NCI-H510A treated with DMSO at 0.1 percent for 48 hours (cell line): ENCODE measurements around the gene SSX4B.
"Not testable (repeated sequence)": the region's sequence is repeated elsewhere in the genome, so short reads cannot be mapped to it uniquely, and the experiment has no call there.

Experiments
- DNase-seq: peaks from one replicate; lab custom pipeline; 2025; lab: John Stamatoyannopoulos, UW

SSX4B gene

GRCh38 chrX:48411860-48412259 is at the start of gene SSX4B:
Gene SSX4B (minus strand): TSS chrX:48411960. CDS start chrX:48411372, 588 bp downstream.
- DNase-seq, result not testable (repeated sequence)

DNA sequence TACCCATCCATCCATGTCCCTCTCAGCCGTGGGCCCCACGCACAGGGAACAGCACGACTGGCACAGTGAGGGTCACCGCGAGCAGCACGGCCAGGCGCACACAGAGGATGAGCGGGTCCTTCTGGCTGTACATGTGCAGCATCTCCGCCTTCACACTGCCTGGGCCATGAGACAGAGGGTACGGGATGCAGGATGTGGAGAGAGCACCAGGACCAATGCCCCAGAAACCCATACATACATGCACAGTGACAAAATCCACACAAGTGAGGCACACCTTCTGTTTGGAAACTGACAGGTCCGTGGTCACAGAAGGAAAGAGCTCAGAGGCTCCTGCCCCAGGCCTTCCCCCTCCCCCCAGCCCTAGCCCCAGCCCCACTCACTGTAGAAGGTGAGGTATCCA is 48.8 kb upstream of the SSX4B start:
- no peak for DNase-seq

- no peak for DNase-seq
Measured at GRCh38 chrX:48460031-48460430, 48.3 kb upstream of the SSX4B start.

DNA sequence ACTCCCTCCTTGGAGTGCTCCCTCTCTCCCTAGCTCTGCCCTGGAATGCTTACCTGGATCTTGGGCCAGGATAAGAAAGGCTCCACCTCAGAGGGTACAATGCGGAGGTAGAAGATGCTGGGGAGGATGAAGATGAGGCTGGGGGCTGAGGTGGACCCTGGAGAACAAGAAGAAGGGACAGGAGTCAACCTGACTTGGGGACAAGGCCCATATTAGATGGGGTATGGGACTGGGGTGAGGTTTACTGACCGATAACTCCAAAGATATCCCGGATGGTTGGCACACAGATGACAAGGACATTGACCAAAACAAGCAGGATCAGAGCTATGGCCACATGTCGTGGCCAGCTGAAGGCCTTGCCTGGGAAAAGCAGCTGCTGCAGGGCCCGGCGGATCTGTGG is 47.7 kb upstream of the SSX4B start:
- DNase-seq, result no peak

GRCh38 chrX:48458711-48459110 is 47.0 kb upstream of the SSX4B start:
- DNase-seq, result no peak

DNA sequence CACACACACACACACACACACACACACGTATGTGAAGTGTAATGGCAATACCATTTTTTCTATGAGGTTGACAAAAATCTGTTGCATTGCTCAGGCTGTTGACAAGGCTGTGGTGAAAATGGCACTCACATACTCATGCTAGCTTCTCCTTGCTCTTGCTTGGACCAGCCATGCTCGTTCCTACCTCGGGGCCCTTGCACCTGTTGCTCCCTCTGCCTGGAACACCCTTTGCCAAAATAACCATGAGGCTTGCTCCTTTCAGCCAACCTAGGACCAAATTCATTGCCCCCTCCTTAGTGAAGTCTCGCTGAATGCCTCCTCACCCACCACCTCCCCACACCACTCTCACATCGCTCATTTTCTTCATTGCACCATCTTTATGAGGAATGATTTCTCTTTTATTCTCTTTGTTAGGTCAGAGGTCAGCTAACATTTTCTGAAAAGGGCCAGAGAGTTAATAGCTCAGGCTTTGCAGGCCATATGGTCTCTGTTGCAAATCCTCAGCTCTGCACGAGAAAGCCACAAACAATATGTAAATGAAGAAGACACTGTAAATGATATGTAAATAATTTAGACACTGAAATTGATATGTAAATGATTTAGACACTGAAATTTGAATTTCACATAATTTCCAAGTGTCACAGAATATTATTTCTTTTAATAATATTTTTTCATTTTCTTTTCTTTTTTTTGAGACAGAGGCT is 45.0 kb upstream of the SSX4B start:
- DNase-seq, result no peak

DNA sequence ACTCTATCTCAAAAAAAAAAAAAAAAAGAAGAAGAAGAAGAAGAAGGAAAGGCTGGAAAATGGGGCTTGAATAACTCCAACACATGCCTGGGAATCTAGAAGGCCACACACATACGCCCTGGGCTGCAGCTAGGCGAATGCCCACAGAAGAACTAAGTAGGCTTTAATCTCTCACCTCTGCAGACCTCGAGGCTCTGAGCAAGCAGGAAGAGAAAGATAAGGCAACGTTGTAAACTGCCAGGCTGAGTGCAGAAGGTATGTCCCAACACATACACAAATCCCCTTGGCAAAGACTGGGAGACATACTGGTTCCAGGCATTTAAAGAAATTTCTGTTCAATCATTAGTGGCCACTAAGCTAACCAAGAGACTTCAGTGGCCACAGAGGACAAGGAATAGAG is 39.9 kb upstream of the SSX4B start:
- DNase-seq, result no peak

- DNase-seq, result no peak
Measured at GRCh38 chrX:48450076-48450475, 38.3 kb upstream of the SSX4B start.

- DNase-seq, result not testable (repeated sequence)
Measured at GRCh38 chrX:48447201-48447600, 35.4 kb upstream of the SSX4B start.

- not testable (repeated sequence) for DNase-seq
Measured at GRCh38 chrX:48433713-48434112, 22.0 kb upstream of the SSX4B start.

DNA sequence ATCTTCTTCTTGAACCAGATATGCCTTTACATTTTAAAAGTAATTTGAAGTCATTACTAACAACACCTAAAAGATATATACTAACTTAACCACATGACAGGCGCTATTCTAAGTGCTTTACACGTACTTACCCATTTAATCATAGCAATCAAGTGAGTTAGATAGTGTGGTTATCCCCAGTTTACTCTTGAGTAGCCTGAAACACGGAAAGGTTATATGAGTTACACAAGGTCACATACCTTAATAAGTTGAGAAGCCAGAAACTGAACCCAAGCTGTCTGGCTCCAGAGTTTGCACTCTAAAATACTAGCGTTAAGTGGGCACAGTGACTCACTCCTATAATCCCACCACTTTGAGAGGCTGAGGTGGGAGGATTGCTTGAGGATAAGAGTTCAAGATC is 18.4 kb upstream of the SSX4B start:
- not testable (repeated sequence) for DNase-seq

DNA sequence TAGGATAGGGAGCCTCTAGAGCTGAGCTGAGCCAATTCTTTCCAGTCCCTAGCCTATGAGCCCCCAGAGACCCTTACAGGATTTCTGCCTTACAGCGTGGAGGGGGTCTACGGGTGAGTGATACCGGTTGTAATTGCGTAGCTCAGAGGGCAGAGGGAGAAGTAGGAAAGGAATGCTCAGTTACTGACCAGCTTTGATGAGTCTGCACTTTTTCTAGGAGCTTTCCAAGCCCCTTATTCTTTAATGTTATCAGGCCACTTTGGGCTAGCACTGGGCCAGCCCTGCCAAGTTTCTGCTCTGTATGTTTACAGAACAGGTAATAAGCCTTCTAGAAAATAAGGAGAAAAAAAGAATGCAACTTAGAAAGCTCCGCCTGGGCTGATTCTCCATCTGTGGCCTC is 17.8 kb upstream of the SSX4B start:
- not testable (repeated sequence) for DNase-seq

DNA sequence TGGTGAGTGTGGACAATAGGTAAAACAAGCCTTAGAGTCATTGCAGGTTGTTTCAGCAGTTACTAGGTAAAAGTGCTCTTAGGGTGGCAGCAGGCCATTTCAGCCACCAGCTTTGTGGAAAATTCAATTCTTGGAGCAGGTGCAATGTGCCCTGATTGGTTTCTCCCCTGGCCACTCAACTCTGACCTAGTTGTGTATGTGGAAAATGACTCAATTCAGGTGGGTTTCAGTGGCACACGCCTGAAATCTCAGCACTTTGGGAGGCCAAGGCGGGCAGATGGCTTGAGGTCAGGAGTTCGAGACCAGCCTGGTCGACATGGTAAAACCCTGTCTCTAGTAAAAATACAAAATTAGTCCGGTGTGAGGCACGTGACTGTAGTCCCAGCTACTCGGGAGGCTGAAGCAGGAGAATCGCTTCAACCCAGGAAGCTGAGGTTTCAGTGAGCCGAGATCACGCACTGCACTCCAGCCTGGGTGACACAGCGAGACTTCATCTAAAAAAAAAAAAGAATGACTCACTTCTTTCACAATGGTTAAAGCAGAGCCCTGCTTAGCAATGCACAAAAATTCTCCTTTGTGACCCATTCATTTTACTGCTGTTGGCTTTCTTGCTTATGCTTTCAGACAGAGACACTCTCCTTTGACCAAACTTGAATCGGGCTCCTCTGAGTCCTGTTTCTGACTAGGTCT is 15.4 kb upstream of the SSX4B start:
- DNase-seq, result not testable (repeated sequence)

DNA sequence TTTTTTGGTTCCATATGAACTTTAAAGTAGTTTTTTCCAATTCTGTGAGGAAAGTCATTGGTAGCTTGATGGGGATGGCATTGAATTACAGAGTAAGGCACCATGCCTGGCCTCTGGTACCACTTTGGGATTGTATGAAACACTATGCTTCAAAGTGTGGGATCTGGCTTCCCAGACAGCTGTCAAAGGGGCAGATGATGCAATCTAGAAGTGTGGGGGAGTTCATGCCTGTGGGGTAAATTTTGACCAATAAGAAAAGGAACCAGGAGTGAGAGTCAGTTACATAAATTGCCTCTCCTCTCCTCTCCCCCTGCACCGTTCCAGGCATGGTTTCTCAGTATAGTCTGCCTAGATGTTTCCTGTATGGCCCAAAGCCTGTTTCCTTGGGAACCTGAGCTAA is 13.9 kb downstream of the SSX4B start:
- not testable (repeated sequence) for DNase-seq

GRCh38 chrX:48396931-48397330 is 14.8 kb downstream of the SSX4B start:
- not testable (repeated sequence) for DNase-seq

- DNase-seq, result not testable (repeated sequence)
Measured at GRCh38 chrX:48383239-48383638, 28.5 kb downstream of the SSX4B start, which contains the start of gene SSX4. Gene SSX4 (plus strand): TSS chrX:48383539. CDS start chrX:48384054, 515 bp downstream.

DNA sequence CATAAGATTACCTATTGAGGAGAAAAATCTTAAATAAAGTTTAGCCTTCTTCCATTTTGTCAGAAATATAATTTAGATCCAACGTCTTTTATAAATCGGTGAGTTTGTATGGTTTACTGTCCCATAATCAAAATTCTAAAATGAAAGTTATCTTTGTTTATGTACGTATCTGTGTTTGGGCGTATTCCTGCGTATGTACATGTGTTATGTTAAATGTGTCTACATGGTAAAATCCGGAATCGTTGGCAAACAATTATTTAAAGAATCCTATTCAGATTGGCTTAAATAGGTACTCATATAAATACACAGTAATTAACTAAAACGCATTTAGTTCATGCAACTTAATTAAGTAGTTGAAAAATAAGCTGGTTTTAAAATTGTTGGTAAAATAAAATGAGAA is 41.4 kb downstream of the SSX4B start:
- DNase-seq, result not testable (repeated sequence)

- DNase-seq, result not testable (repeated sequence)
Measured at GRCh38 chrX:48367717-48368408, 43.9 kb downstream of the SSX4B start.

DNA sequence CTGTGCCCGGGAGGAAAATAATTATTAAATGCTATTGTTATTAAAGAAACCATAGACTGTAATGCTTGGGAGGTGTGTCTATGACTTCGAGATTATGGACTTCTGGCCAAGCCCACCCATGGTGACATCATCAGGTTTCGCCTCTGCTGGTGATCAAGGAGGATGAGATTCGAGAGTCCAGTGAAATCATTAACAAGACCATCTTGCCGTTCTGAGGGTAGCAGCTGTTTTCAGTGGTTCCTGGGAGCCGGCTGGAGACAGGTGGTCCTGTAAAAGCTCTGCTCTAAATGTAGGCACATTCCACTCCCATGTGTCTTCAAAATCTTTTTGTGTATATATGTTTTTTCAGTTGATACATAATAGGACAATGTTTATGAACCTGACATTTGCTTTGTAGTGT is 52.5 kb downstream of the SSX4B start:
- DNase-seq, result not testable (repeated sequence)

DNA sequence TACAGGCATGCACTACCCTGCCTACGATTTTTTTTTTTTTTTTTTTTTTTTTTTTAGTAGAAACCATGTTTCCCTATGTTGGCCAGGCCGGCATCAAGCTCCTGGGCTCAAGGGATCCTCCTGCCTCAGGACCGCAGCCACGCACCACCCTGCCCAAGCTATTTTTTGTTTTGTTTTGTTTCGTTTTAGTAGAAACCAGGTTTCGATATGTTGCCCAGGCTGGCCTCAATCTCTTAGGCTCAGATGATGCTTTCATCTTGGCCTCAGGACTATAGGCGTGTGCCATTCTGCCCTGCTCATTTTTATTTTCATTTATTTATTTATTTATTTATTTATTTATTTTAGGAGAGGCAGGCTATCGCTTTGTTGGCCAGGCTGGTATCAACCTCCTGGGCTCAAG is 54.1 kb downstream of the SSX4B start:
- DNase-seq, result no peak

DNA sequence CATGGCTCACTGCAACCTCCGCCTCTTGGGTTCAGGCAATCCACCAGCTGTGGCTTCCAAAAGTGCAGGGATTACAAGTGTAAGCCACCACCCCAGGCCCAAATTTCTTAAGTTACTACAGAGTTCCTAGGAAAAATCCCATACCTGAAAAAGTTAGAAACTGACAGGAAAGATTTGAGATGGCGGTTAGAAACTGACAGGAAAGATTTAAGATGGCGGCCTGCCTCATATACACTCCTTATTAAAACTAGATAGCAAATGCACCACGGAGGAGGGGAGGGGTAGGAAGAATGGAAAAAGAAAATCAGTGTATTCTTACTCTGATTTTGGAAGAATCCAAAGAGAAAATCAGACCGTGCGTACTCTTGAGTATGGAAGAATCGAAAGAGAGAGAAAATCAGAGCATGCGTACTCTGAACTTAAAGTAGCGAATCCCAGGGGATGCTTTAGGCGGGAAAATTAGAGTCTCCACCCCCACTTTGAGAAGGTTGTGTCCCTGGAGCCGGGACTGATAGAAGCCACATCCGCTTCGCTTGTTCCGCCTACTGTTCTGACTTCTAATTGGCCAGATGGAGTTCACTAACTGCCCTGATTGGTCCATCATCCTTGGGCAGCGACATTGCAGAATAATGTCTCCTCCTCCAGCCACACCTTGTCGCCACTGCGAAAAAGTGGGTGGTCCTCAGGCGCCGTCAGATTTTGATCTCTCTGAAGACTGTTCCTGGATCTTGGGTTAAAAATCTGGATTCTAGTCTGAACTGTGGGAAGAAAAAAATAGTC is 55.3 kb downstream of the SSX4B start, which contains the start of gene SSX3:
SSX3 (minus strand) TSS at position 389 of the 780 bp plus-strand sequence. CDS start 1,454 bp downstream, outside the sequence.
- not testable (repeated sequence) for DNase-seq
